ENCODE data around the gene PPP1R15A. TPM values are rescaled to one million over a fixed set of nuclear protein-coding genes. Genes with fewer than 3 reads are reported as not detected.

The PPP1R15A gene
- total RNA-seq (2021; fragmentation: NEBNext Ultra II Directional; extraction: Animal tissue kit (Norgen Biotek cat#: 25700)) (12.8 and 14.0 TPM in 2 replicates), polyA plus RNA-seq (2011; rRNA removed) (4.1 and 8.6 TPM in 2 replicates), polyA minus RNA-seq (2011; rRNA and poly(A)+ RNA removed) (3.2 and 4.8 TPM in 2 replicates)
- polyA plus RNA-seq (2011; cell fraction: cytosol; rRNA removed), result 10.3 TPM
- polyA plus RNA-seq (2011; cell fraction: nucleus; rRNA removed), result 11.4 TPM
- 12.1 to 14.4 TPM (median 13.1 TPM) in 4 replicates for polyA plus RNA-seq (2012, experiment 1 of 2)
- polyA plus RNA-seq (2012, experiment 2 of 2), result 11.5 TPM
- polyA plus RNA-seq (2013, experiment 1 of 2), result 12.9 TPM
- 13.2 TPM for polyA plus RNA-seq (2013, experiment 2 of 2)
- polyA minus RNA-seq (2011; cell fraction: cytosol; rRNA and poly(A)+ RNA removed), result 5.7 TPM
- 19.5 TPM for polyA minus RNA-seq (2011; cell fraction: nucleus; rRNA and poly(A)+ RNA removed)
- long read RNA-seq, experiment 1, partial matches to known transcripts, result 5 of 7 reads
- long read RNA-seq, experiment 1, other reads (novel, unspliced or antisense), result 0 of 7 reads
- long read RNA-seq, experiment 2, result 0 reads

DNA sequence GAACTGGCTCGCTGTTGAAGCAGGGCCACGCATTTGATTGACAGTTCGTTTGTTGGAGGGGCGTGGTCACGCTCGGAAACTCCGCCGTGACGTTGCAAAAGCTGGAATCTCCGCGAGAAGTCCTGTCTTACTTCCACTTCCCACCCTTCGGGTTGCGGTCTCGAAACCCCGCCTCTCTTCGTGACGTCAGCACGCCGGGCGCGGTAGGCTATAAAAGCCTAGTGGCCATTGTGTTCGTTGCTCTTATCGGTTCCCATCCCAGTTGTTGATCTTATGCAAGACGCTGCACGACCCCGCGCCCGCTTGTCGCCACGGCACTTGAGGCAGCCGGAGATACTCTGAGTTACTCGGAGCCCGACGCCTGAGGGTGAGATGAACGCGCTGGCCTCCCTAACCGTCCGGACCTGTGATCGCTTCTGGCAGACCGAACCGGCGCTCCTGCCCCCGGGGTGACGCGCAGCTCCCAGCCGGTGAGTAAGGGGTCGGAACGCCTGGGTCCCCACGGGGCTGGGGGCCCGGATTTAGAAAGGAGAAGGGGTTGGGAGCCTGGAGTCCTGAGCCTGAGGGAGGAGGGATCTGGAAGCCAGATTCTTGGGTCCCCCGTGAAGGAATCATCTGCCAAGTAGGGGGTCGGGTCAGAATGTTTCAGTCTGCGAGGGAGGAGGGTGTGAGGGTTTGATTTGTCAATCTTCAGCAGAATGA, at the start of gene PPP1R15A:
Gene PPP1R15A, plus strand, starts transcription at position 240 of the 702 bp plus-strand sequence. CDS start 813 bp downstream, outside the sequence.
- Histone ChIP-seq H3K4ac (replicated peaks; ENCODE audit: insufficient read length, low read depth, low read length) (peak within 1 kb of the TSS; percentile 11), H3K36me3 (ENCODE audit: control insufficient read depth in 2 of 4, insufficient read depth in 4 of 4, low read length in 3 of 4) (peaks cover 13 to 31% (median 21%) of the 10 kb centered on the region in 4 experiments; a peak in 7 of 8 replicates), H3K79me2 (ENCODE audit: control insufficient read depth in 1 of 2, insufficient read depth in 2 of 2, low read length in 2 of 2) (peaks cover 7 to 25% of the 10 kb centered on the region in 2 experiments; a peak in 3 of 4 replicates), H3K18ac (ENCODE audit: extremely low read depth, low read length) (peak within 1 kb of the TSS; percentile 84; the same call in 1 of the 2 replicates), H3K27ac (ENCODE audit: low read depth, low read length) (peak within 1 kb of the TSS; percentile 98), H3K79me1 (ENCODE audit: low read depth, low read length) (peaks cover 9% of the 10 kb centered on the region), H3K9ac (replicated peaks in 1 of 4; ENCODE audit: extremely low read depth in 1 of 4, low read depth in 3 of 4, low read length in 3 of 4) (peak within 1 kb of the TSS; percentile 91 to 99 (median 98)), H2BK12ac (ENCODE audit: low read depth, low read length) (peak within 1 kb of the TSS; percentile 64; the same call in 1 of the 2 replicates), H3K27me3 (replicated peaks in 1 of 4; ENCODE audit: control insufficient read depth in 3 of 4, extremely low read depth in 1 of 4, insufficient read depth in 3 of 4, low read length in 3 of 4) (no peaks in the 10 kb centered on the region), H2AFZ (ENCODE audit: low read length) (no peak within 1 kb of the TSS), H3K4me2 (ENCODE audit: insufficient read depth in 1 of 2, low read depth in 2 of 2, low read length in 2 of 2) (peak within 1 kb of the TSS; percentile 83 to 95), H2BK15ac (ENCODE audit: low read length) (no peak within 1 kb of the TSS), H3K9me3 (ENCODE audit: insufficient read depth in 2 of 2, low read depth in 1 of 2, low read length in 1 of 2) (no peaks in the 10 kb centered on the region), H4K20me1 (replicated peaks in 1 of 2; ENCODE audit: control insufficient read depth in 1 of 2, insufficient read depth in 2 of 2, low read length in 2 of 2) (peaks cover 9 to 13% of the 10 kb centered on the region in 2 experiments), H3K4me3 (ENCODE audit: extremely low read depth in 1 of 4, insufficient read depth in 2 of 4, low read depth in 3 of 4, low read length in 4 of 4) (peak within 1 kb of the TSS; percentile 80 to 97 (median 92)), H3K56ac (replicated peaks; ENCODE audit: insufficient read length, low read depth, low read length) (peak within 1 kb of the TSS; percentile 42), H2AK5ac (ENCODE audit: low read depth, low read length) (peak within 1 kb of the TSS; percentile 5; the same call in 1 of the 2 replicates), H4K5ac (ENCODE audit: insufficient read length, low read depth, low read length) (peak within 1 kb of the TSS; percentile 85), H3K23me2 (ENCODE audit: low read depth, low read length) (peaks cover 9% of the 10 kb centered on the region), H3K4me1 (replicated peaks in 1 of 4; ENCODE audit: control insufficient read depth in 3 of 4, insufficient read depth in 4 of 4, low read length in 3 of 4) (peaks cover 5 to 27% (median 15%) of the 10 kb centered on the region in 4 experiments), H4K91ac (replicated peaks; ENCODE audit: insufficient read length, low read length) (peak within 1 kb of the TSS; percentile 69), H4K8ac (ENCODE audit: extremely low read depth, insufficient read depth, low read length) (peak within 1 kb of the TSS; percentile 96), H3K14ac (ENCODE audit: insufficient read length) (no peak within 1 kb of the TSS), H2BK5ac (ENCODE audit: low read depth, low read length) (peak within 1 kb of the TSS; percentile 94), H2BK20ac (ENCODE audit: low read length) (no peak within 1 kb of the TSS), H2BK120ac (replicated peaks; ENCODE audit: low read depth, low read length) (no peak within 1 kb of the TSS), H3K23ac (ENCODE audit: insufficient read length) (no peak within 1 kb of the TSS)
- CTCF ChIA-PET (ENCODE audit: partially characterized antibody), result interaction anchor here (0.6 to 1.1 kb wide), 4 partner anchors 9 to 28 kb away, joined by 3 read pairs; no protein-coding TSS in a partner anchor
- POLR2A ChIA-PET (ENCODE audit: partially characterized antibody), result interaction anchor here (0.6 to 7.2 kb wide), 57 partner anchors 8 to 467 kb away, joined by 3 to 115 read pairs (median 4); partner anchors contain the start of genes CA11, DHDH, FTL and FUT2
- WGBS, 2 experiments (ENCODE audit: extremely low coverage in 1 of 2, insufficient coverage in 1 of 2, insufficient read length in 1 of 2, insufficient replicate concordance in 2 of 2, low coverage in 1 of 2, low lambda C conversion rate in 2 of 2, missing lambda C conversion rate in 1 of 2), result 2% methylated on average over 52 of the region's 53 CpGs; no CpG with 5 or more reads in 1 of the 2 experiments
- DNase-seq (ENCODE audit: low read depth in 1 of 2, low spot score in 2 of 2) (peak; percentile 95 to 100), FAIRE-seq (peak; percentile 83)
- TF ChIP-seq SIN3A (conservative IDR thresholded peaks at IDR 0.05 in 1 of 2, IDR thresholded peaks at IDR 0.05 in 1 of 2; ENCODE audit: low read depth in 1 of 2, low read length in 2 of 2), result no peak; a peak in 2 of 4 replicates
- TF ChIP-seq, protein P1, sequence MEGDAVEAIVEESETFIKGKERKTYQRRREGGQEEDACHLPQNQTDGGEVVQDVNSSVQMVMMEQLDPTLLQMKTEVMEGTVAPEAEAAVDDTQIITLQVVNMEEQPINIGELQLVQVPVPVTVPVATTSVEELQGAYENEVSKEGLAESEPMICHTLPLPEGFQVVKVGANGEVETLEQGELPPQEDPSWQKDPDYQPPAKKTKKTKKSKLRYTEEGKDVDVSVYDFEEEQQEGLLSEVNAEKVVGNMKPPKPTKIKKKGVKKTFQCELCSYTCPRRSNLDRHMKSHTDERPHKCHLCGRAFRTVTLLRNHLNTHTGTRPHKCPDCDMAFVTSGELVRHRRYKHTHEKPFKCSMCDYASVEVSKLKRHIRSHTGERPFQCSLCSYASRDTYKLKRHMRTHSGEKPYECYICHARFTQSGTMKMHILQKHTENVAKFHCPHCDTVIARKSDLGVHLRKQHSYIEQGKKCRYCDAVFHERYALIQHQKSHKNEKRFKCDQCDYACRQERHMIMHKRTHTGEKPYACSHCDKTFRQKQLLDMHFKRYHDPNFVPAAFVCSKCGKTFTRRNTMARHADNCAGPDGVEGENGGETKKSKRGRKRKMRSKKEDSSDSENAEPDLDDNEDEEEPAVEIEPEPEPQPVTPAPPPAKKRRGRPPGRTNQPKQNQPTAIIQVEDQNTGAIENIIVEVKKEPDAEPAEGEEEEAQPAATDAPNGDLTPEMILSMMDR (IDR thresholded peaks at IDR 0.05; ENCODE audit: control extremely low read depth in 1 of 3, insufficient read depth in 1 of 3, low read depth in 1 of 3, low read length in 3 of 3), result peak in 1 of 3 experiments; percentile 4; a peak in 1 of 4 replicates
- peak; percentile 40 for TF ChIP-seq KDM4A (IDR thresholded peaks at IDR 0.05; ENCODE audit: low read depth, low read length, severe bottlenecking)
- TF ChIP-seq CBX8 (IDR thresholded peaks at IDR 0.05; ENCODE audit: borderline replicate concordance, low read depth, low read length), result no peak
- TF ChIP-seq NRF1 (IDR thresholded peaks at IDR 0.05; ENCODE audit: low read depth, low read length), result no peak

All from H1 (cell line).